ENCODE data around the gene PTGS1.
A peak's percentile ranks its signal among the peaks of the same experiment; 100 is the strongest.
"Not testable (repeated sequence)": the region's sequence is repeated elsewhere in the genome, so short reads cannot be mapped to it uniquely, and the experiment has no call there.

Gene PTGS1

GRCh38 chr9:122347348-122348287 is 23.2 kb upstream of the PTGS1 start:
- peak; percentile 58 for DNase-seq

GRCh38 chr9:122348288-122348777 is 22.5 kb upstream of the PTGS1 start:
- DNase-seq = no peak

DNA sequence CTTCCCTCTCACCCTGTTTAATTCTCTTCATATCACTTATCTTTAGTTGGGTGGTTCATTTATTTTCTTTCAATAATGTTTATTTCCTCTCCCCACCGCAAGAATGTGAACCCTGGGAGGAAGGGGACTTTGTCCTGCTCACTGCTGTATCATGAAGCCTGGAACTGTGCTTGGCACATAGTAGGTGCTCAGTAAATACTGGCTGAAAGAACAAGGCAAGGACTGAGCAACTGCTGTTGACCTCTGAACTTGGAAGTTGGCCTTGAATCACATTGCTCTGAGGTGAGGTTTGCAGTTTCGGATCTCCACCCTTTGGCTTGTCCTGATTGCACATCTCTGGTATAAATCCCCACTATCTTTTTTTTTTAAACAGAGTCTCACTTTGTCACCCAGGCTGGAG is 22.0 kb upstream of the PTGS1 start:
- DNase-seq = no peak

- DNase-seq = no peak
Observed at GRCh38 chr9:122349201-122349600, 21.6 kb upstream of the PTGS1 start.

GRCh38 chr9:122350577-122351355 is 20.1 kb upstream of the PTGS1 start:
- peak; percentile 92 for DNase-seq

- DNase-seq = no peak
Observed at GRCh38 chr9:122354536-122355199, 16.2 kb upstream of the PTGS1 start.

DNA sequence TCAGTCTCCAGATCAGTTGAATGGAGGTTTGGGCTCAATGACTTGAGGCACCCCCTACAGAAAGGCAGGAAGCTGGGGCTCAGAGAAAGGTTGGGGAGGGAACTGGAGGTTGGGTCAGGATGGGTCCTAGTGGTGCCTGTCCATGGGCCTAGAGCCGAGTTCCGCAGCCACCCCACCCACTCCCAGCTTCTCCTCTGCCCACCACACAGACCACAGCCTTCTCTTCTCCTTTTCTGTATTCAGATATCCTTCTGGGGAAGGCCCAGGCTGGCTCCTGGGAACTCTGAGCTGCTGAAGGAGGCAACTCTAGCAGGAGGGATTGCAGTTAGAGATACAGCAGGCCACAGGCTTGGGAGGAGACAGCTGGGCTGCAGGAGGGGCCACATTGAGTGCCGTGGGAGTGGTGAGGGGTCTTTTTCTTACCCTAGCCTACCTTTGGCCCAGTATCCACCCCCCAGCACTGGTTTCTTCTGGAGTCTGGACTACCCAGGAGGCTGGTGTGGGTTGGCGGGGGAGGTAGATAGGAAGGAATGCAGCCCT is 15.4 kb upstream of the PTGS1 start:
- DNase-seq = no peak

DNA sequence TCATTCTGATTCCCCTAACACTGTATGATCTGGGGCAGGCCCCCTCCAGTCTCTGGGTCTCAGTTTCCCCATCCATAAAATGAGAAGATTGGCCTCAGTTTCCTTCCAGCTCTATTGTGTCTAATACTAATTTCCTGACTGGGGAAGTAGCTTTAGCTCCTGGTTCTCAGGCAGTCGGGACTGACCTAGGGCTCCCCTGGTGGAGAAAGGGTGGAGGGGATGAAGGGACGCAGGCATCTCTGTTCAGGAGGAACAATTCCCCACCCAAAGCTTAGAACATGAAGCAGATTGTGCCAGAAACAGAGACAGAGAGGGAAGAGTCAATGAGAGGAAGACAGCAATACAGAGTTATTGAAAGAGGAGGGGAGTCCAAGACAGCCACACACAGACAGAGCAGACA is 14.2 kb upstream of the PTGS1 start:
- no peak for DNase-seq

DNA sequence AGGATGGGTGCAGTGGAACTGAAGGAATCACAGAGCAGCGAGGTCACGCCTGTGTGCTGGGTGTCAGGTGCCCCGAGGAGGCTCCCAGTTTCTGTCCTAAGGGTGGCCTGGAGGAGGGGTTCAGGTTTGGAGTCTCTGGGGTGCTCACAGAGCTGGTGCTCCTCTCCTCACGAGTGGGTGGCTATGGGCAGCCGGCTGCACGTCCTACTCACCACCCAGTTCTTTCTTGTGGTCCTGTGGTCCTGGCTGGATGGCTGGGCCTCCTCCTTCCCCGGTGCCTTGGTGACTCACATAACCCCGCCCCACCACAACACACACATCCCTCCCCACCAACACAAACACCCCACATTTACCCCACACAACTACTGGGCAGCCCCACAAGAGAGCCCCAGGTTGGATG is 9.9 kb upstream of the PTGS1 start:
- DNase-seq = no peak

- DNase-seq = not testable (repeated sequence)
Observed at GRCh38 chr9:122363131-122363530, 7.7 kb upstream of the PTGS1 start.

- no peak for DNase-seq
Observed at GRCh38 chr9:122364117-122364782, 6.6 kb upstream of the PTGS1 start.

- DNase-seq = no peak
Observed at GRCh38 chr9:122364783-122365150, 6.1 kb upstream of the PTGS1 start.

GRCh38 chr9:122366074-122366660 is 4.7 kb upstream of the PTGS1 start:
- DNase-seq = no peak

GRCh38 chr9:122367065-122367464 is 3.8 kb upstream of the PTGS1 start:
- no peak for DNase-seq

- DNase-seq = no peak
Observed at GRCh38 chr9:122367774-122368460, 2.9 kb upstream of the PTGS1 start.

GRCh38 chr9:122368642-122369041 is 2.2 kb upstream of the PTGS1 start:
- DNase-seq = no peak

- no peak for DNase-seq
Observed at GRCh38 chr9:122370303-122370702, 521 bp upstream of the PTGS1 start.

- DNase-seq = no peak
Observed at GRCh38 chr9:122371846-122372245, 1.0 kb downstream of the PTGS1 start.

DNA sequence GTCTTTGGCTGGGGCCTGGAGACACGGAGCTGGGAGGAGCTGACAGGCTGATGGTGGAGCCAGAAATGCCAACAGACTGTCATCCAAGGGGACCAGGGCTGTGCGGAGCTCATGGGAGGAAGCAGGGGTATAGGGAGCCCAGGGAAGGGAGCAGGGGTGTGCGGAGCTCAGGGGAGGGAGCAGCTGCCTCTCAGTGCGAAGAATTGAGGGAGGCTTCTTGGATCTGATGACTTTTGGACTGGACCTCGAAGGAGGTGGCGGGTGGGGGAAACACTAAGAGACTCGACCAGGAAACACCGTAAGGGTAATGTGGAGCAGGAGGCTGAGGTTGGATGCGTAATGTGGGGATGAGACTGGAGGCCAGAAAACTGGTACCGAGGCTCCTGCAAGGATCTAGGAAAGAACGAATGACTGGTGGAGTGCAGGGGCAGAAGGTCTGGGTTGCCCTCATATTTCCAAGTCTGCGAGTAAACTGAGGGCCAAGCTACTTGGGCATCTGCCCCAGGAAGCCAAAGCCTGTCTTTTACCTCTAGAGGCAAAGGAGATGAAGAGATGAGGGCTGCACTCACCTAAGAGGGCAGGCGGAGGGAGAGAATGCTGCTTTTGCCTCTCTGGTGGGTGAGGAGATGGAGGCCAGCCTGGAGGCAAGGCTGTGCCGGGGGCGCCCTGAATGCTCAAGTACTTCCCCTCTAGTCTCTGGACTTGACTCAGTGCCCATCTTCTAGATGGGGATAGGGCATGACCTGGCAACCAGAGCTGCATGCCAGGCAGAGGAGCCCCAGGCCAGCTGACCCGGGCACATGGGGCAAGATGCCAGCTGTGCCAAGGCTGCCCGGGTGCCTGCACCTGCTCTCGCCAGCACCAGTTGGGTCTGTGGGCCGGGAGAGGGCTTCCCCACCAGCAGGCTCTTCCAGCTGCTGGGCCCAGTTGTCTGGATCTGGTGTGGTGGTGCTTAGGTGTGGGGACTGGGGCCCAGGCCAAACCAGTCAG is 2.3 kb downstream of the PTGS1 start:
- DNase-seq = no peak

DNA sequence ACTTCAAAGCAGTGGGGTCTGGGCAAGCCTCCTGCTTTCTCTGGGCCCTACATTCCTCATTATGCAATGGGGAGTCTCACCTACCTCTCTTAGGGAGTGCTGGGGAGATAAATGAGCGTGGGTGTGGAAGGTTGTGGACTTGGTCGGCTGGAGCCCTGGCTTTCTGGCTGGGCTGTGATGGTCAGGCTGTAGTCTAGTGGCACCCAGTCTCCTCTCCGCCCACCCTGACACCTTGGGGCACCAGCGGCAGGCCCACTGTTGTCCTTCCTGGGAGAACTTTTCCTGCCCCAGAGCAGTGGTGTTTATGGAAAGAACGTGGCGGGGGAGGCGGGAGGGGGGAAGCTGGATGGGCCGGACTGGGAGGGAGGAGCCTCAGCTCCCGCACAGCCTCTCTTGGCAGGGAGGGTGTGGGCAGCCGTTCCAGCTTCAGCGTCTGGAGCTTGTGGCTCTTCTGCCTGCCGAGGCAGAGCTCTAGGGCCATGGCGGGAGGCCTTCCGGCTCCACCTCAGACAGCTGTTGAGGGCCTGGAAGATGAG is 4.1 kb downstream of the PTGS1 start:
- peak; percentile 63 for DNase-seq

All from eye (tissue), 1 donor.